Osteoblast (primary cell): ENCODE measurements around the gene PLEKHG7. TPM values are rescaled to one million over a fixed set of nuclear protein-coding genes. Genes with fewer than 3 reads are reported as not detected.
"Not testable (repeated sequence)": the region's sequence is repeated elsewhere in the genome, so short reads cannot be mapped to it uniquely, and the experiment has no call there.

Experiments
- DNase-seq: peaks from one replicate; pipeline ENCODE4 v3.0.0; 2011; ENCODE audit warnings: low spot score, mixed read lengths; ENCODE audit not compliant: insufficient read length; ENCODE audit errors: missing footprints
- H2AFZ ChIP-seq: 2 replicates; pipeline ENCODE4 v1.6.0; 2011; ENCODE audit warnings: mild to moderate bottlenecking, low read length
- H3K27ac ChIP-seq: 2 replicates; pipeline ENCODE4 v1.5.1; 2011; ENCODE audit warnings: mild to moderate bottlenecking, low read depth, low read length, moderate library complexity
- H3K27me3 ChIP-seq: 2 replicates; pipeline ENCODE4 v1.6.0; 2012; ENCODE audit warnings: mild to moderate bottlenecking, control low read depth, inconsistent platforms, low read length, moderate library complexity; ENCODE audit not compliant: insufficient read depth
- H3K36me3 ChIP-seq: 2 replicates; pipeline ENCODE4 v1.5.1; 2011; ENCODE audit warnings: mild to moderate bottlenecking, low read length, control low read depth, moderate library complexity; ENCODE audit not compliant: insufficient read depth
- H3K4me1 ChIP-seq: 2 replicates; pipeline ENCODE4 v1.5.1; 2011; ENCODE audit warnings: mild to moderate bottlenecking, low read length, control low read depth, moderate library complexity; ENCODE audit not compliant: insufficient read depth
- H3K4me2 ChIP-seq: 2 replicates; pipeline ENCODE4 v1.6.0; 2011; ENCODE audit warnings: mild to moderate bottlenecking, low read length; ENCODE audit not compliant: insufficient read depth
- H3K4me3 ChIP-seq: fragments of 200-600 bp; sonication (generic); 3 replicates; pipeline ENCODE4 v1.5.1; 2012; ENCODE audit warnings: mild to moderate bottlenecking, low read length, inconsistent platforms; ENCODE audit not compliant: insufficient read depth
- H3K79me2 ChIP-seq: 2 replicates; pipeline ENCODE4 v1.6.0; 2012; ENCODE audit warnings: mild to moderate bottlenecking, low read length, control low read depth, inconsistent platforms; ENCODE audit not compliant: insufficient read depth
- H3K9me3 ChIP-seq: 2 replicates; pipeline ENCODE4 v1.5.1; 2011; ENCODE audit warnings: low read depth, low read length, control low read depth
- H4K20me1 ChIP-seq: 2 replicates; pipeline ENCODE4 v1.6.0; 2012; ENCODE audit warnings: mild to moderate bottlenecking, low read length, control low read depth; ENCODE audit not compliant: insufficient read depth
- total RNA-seq: library from RNA; depleted of rRNA; stranded (reverse); fragments of >200 nt; gene quantifications from 2 replicates; pipeline ENCODE4 v1.2.3, GENCODE V29; 2012
- TF ChIP-seq, protein P1 (sequence below): IDR thresholded peaks from 2 replicates; pipeline ENCODE4 v1.5.1; 2011; ENCODE audit warnings: mild to moderate bottlenecking, low read depth, low read length, moderate library complexity; ENCODE audit errors: extremely low read depth

The PLEKHG7 gene
- total RNA-seq, 1 donor = not detected

DNA sequence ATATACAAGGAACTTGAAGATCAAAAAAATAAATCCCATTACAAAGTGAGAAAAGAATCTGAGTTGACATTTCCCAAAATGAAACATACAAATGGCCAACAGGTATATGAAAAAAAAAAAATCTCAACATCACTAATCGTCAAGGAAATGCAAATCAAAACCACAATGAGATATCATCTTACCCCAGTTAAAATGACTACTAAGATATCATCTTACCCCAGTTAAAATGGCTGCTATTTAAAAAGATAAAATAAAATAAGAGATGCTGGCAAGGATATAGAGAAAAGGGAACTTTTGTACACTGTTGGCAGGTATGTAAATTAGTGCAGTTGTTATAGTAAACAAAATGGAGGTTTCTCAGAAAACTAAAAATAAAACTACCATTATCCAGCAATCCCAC is 44.4 kb downstream of the PLEKHG7 start:
- TF ChIP-seq, protein P1, sequence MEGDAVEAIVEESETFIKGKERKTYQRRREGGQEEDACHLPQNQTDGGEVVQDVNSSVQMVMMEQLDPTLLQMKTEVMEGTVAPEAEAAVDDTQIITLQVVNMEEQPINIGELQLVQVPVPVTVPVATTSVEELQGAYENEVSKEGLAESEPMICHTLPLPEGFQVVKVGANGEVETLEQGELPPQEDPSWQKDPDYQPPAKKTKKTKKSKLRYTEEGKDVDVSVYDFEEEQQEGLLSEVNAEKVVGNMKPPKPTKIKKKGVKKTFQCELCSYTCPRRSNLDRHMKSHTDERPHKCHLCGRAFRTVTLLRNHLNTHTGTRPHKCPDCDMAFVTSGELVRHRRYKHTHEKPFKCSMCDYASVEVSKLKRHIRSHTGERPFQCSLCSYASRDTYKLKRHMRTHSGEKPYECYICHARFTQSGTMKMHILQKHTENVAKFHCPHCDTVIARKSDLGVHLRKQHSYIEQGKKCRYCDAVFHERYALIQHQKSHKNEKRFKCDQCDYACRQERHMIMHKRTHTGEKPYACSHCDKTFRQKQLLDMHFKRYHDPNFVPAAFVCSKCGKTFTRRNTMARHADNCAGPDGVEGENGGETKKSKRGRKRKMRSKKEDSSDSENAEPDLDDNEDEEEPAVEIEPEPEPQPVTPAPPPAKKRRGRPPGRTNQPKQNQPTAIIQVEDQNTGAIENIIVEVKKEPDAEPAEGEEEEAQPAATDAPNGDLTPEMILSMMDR = no peak
- Histone ChIP-seq H3K4me2 (no peak overlapping the region), H2AFZ (peak overlapping the region; percentile 13), H3K27ac (peak overlapping the region; percentile 73), H3K79me2 (no peaks in the 10 kb centered on the region), H3K4me1 (peaks cover 26% of the 10 kb centered on the region), H4K20me1 (no peaks in the 10 kb centered on the region), H3K9me3 (no peaks in the 10 kb centered on the region), H3K36me3 (no peaks in the 10 kb centered on the region), H3K4me3 (no peak overlapping the region), H3K27me3 (no peaks in the 10 kb centered on the region)
- no peak for DNase-seq

DNA sequence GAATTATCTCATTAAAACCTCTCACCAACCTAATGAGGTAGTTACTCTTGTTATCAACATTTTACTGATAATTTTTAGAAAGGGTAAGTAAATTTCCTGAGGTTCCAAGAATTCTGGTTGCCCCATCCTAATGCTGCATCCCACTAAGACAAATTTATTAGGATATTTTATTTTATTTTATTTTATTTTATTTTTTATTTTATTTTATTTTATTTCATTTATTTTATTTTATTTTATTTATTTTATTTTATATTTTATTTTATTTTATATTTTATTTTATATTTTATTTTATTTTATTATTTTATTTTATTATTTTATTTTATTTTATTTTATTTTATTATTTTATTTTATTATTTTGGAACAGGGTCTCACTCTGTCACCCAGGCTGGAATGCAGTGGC is 46.9 kb downstream of the PLEKHG7 start:
- not testable (repeated sequence) for H3K4me3 ChIP-seq, H3K27me3 ChIP-seq, H3K9me3 ChIP-seq, H3K27ac ChIP-seq, DNase-seq, H3K4me2 ChIP-seq, H2AFZ ChIP-seq, H3K79me2 ChIP-seq, H3K36me3 ChIP-seq, H4K20me1 ChIP-seq
- H3K4me1 ChIP-seq = peaks cover 28% of the 10 kb centered on the region

DNA sequence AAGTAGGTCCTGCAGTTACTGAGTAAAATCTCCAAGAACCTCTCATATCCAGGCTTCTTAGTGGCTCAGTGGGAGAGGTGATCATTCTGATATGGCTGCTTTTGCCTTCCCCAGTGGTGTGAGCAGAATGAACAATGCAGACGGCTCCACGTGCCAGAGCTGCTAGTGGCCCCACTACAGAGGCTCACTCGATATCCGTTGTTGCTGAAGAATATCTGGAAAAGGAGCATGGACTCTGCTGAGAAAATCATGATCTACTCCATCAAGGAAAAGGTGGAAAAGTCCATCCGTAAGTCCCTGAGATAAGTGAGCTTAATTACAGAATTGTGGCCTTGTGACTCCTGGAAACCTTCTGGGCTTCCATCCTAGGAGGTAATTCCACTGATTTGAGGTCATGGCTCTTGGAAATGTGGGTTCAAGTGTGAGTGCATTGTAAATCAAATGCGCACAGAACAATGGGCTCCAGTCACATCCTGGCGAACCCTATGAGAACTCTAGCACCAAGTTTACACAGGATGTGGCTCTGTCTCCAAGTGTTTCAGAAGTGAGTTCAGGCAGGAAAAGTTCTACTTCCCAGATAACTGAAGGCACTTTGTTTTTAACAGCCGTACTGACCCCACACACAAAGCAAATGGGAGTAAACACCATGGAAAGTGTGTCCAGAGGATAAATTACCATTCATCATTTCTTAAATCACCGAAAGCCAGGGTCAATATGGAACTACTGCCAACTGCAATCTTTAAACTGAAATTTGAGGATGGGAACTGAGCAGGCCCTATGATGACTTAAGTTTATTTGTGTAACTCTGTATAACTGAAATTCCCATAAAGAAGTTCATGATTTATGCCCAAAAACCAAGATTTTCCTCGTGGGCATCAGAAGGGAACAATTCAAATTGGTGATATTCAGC is 51.4 kb downstream of the PLEKHG7 start:
- Histone ChIP-seq H2AFZ (peak overlapping the region; percentile 86), H3K79me2 (no peaks in the 10 kb centered on the region), H4K20me1 (no peaks in the 10 kb centered on the region), H3K36me3 (no peaks in the 10 kb centered on the region), H3K4me3 (no peak overlapping the region), H3K4me1 (peaks cover 2% of the 10 kb centered on the region), H3K4me2 (no peak overlapping the region), H3K9me3 (no peaks in the 10 kb centered on the region), H3K27me3 (no peaks in the 10 kb centered on the region), H3K27ac (no peak overlapping the region)
- TF ChIP-seq, protein P1 = no peak
- DNase-seq = no peak

DNA sequence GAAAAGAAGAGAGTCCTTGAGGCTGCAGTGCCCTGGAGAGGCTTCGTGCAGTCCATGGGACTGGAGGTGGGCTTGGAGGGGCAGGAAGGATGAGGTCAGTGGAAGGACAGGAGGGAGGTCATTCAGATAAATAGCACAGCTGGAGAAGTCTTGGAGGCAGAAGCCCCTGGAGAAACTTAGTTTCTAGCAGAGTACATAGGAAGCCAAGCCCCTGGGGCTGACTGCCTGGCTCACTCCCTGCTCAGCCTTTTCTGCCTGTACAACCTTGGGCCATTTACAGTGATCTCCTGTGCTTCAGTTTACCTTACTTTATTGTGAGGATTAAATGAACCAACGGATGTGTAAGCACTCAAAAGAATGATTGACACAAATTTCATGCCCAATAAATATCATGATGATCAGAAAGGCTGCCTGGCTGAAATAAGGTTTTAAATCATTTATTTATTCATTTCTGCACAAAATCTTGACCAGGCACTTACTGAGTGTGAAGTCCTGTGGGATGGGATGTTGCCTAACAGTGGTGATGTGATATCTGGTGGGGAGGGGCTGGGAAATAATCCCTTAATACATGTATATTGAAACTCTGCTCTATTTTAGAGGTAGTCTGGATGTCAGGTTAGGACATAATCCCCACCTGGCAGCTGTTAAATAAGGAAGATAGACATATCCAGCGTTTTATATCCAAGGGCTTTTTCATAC is 54.3 kb downstream of the PLEKHG7 start:
- Histone ChIP-seq H3K4me2 (no peak overlapping the region), H3K27me3 (no peaks in the 10 kb centered on the region), H2AFZ (no peak overlapping the region), H3K4me3 (no peak overlapping the region), H3K79me2 (no peaks in the 10 kb centered on the region), H3K27ac (no peak overlapping the region), H3K36me3 (no peaks in the 10 kb centered on the region), H3K9me3 (no peaks in the 10 kb centered on the region), H4K20me1 (no peaks in the 10 kb centered on the region), H3K4me1 (peaks cover 9% of the 10 kb centered on the region)
- TF ChIP-seq, protein P1 = no peak
- DNase-seq = no peak
